ELF-1 (cell line): ENCODE measurements around the gene HSDL2.
"Not testable (repeated sequence)": the region's sequence is repeated elsewhere in the genome, so short reads cannot be mapped to it uniquely, and the experiment has no call there.

Experiments
- DNase-seq: peaks from one replicate; pipeline ENCODE4 v3.0.0-alpha.2; 2016; ENCODE audit warnings: low read depth, low spot score

The HSDL2 gene

DNA sequence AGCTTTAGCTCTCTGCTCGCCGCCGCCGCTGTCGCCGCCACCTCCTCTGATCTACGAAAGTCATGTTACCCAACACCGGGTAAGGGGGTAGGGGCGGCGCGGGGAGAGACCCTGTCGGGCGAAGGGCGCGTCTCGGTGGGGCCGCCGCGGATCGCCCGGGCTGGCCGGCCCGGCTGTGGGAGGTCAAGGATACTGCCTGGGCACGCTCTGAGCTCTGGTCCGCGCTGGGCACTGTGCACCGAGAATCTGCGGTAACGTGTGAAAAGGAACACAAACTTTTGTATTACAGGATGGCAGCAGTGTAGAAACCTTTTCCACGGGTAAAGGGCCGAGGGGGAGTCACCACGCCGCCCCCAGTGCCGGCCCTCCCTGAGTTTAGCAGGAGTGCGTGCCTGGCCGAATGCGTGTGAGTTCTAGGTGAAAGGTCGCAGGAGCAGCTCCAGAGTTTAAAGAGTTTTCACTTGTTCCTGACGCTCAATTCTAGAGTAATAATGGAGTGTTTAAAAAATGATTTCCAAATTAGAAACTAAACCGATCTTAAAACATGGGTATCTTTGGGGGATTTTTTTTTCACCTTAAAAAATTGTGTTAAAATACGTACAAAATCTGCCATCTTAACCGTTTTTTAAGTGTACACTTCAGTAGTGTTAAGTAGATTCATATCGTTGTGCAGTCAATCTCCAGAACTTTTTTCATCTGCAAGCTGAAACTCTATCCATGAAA lies at the start of gene HSDL2:
Gene HSDL2 (plus strand): TSS at position 7 of the 723 bp plus-strand sequence. CDS start 56 bp downstream, at position 63.
- no peak for DNase-seq

DNA sequence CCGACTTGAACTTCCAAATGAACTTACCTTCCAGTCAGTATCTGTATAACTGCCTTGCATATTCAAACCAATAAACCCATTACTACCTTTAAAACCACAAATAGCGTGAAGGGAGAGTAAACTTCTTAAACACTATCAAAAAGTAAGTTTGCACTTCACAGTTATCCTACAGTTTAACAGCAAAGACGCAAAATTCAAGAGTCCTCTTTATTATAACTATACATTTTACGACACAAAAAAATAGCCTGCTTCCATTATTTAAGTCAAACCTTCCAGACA lies 48.3 kb upstream of the HSDL2 start:
- no peak for DNase-seq

DNA sequence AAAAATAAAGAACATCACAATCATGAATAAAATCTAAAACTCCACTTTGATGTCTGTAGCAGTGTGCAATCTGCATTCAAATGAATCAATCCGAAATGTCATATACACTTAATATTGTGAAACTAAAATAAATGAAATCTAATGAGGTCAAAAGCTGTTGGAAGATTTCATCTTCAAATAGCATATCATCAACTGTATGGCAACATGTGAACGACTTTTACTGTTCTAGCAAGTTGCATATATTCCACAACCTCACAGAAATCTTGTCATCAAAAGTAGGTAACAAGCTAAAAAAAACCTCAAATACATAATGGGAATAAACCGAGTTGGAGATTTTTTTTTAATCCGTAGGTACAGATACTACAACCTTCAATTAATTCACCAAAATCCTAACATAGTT lies 47.7 kb upstream of the HSDL2 start:
- DNase-seq, result no peak

DNA sequence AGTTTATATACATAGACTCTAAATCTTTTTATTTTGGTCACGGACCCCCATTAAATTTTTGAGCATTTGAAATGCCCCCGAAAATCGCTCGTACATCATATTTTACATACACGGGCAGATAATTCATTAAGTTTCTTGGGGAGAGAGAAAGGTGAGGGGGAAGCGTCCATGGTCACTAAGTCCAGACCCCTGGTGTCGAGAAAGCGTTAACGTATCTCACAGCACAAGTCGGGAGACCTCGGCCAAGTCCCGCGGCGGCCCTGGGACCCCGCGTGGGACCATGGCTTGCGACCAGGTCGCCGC lies 47.3 kb upstream of the HSDL2 start:
- no peak for DNase-seq

DNA sequence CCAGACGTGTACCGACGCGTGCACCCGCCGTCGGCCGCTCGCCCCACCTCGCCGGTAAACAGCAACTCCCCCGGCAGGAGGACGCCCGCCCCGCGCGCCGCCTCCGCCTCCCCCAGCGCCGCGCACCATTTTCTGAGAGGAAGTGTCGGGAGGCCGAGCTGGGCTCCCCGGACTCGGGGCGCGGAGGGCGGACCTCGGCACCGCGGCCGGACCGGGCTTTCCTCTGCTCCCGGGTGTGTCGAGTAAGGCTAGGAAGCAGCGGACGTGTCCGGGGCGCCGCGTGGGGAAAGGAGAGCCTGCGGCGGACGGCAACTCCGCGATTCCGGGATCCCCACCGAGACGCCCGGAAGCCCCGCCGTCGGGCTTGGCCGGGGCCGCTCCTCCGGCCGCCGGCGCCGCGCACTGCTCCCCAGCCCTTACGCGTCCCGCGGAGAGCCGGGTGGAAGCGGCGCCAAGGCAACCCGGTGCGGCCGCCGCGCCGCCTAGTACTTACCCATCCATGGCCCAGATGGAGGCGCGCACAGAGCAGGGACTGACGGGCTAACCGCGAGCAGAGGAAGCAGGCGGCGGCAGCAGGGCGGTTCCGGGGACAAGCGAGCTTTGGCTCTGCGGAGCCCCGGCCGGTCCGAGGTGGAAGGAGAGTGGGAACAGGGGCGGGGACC lies 46.8 kb upstream of the HSDL2 start, which contains the start of gene PTBP3:
Gene PTBP3 (minus strand): TSS at position 643 of the 662 bp plus-strand sequence. CDS start 35,754 bp downstream, outside the sequence.
- DNase-seq, result peak; percentile 81

DNA sequence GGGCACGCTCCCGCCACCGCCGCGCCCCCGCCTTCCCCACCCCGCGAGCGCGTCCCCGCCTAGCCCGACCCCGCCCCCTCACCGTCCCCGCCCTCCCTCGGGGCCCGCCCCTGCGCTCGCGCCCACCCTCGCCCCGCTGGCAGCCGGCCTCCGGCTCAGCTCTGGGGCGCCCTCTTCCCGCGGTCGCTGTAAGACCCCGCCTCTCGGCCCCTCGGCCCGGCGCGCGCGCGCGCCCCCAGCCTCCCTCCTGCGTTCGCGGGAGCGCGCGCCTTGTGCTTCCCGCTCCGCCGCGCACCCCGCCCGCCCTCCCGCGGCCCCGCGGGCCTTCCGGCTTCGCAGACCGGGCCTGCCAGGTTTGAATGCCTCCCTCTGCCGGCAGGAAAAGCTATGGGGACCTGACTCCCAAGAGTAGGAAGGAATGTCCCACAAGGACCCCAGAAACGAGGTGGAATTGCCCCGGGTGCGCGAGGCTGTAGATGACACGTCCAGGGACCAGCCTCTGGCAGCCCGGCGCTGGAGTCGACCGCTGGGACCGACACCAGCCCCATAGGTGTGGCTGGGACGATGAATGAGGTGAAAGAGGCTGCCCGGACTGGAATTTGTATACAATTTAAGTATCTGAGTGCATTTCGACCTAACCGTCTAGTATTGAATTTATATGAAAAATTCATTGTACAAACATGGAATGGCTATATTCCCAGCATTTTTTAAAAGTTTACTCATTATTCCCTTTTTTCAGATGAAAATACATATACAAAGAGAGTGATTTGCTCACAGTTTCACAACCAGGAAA lies 46.1 kb upstream of the HSDL2 start:
- DNase-seq, result peak; percentile 95

DNA sequence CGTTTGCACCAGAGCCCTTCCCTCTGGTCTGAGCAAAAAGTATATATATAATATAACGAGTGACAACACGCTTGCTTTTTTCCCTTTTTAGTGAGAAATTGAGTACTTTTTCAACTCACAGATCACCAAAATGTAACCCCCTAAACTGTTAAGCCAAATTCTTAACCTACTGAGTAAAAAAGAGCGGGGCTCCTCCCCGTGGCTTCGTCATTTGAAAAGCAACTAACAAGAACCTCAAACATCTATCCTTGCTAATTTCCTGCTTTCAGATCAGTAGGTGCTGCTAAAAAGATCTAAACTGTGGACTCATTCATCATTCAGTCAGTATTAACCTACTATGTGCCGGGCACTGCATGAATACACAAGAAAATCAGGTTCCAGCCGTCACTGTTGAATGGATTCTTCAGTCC lies 45.5 kb upstream of the HSDL2 start:
- no peak for DNase-seq

DNA sequence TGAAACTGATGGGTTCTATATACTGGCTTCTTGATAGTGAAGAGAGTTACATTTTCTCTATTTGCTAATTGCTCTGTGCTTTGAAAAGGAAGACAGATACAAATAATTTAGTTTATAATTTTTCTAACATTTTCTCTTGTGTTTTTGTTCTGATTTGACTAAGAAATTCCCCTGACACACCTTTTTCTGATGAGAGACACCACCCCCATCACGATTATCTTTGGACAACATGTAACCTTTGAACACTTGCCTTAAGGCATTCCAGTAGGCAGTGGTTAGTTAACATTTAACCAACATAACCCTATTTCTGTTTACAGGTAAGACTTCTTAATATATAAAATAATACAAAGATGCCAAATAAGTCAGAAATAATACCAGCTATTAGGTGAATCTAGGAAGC lies 42.4 kb upstream of the HSDL2 start:
- no peak for DNase-seq

DNA sequence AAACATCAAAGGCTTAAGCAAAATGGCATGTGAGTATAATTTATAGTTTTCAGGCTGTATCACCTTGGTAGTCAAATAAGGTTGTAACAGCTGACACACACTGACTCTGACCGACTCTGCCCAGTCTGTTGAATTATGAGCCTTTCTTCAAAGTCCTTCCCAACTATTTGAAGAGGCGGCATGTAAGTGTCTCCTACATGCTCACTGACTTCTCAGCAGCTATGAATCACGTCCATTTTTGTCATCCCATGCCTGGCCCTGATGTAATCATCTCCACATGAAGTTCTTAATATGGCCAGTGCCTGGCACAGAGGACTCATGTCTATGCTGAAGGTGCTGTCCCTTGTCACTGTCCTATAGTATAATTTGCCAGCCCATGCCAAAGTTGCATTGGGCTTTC lies 41.3 kb upstream of the HSDL2 start:
- DNase-seq, result no peak

DNA sequence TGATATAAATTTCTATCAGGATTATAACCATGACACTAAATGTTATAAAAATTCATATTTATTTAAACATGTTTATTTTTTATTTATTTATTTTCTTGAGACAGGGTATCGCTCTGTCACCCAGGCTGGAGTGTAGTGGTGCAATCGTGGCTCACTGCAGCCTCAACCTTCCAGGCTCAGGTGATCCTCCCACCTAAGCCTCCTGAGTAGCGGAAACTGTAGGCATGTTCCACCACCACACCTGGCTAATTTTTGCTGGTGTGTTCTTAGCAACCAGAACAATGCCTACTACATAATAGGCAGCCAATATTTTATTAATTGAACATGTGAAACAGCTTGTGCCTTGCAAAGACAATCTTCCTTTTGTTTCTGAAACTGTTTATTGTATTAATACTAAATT lies 40.0 kb upstream of the HSDL2 start:
- DNase-seq, result no peak

DNA sequence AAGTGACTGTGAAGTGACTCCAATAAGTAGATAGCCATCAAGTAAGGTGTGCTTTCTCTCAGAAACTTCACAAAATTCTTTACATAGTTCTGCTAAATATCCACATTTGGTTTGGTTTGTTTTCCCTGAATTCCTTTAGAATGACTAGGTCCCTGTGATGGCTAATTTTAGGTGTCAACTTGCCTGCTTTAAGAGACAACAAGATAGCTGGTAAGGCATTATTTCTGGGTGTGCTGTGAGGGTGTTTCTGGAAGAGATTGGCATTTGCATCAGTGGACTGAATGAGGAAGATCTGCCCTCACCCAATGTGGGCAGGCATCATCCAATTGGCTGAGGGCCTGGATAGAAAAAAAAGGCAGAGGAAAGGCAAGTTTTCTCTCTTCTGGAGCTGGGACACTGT lies 38.2 kb upstream of the HSDL2 start:
- DNase-seq, result peak; percentile 53

DNA sequence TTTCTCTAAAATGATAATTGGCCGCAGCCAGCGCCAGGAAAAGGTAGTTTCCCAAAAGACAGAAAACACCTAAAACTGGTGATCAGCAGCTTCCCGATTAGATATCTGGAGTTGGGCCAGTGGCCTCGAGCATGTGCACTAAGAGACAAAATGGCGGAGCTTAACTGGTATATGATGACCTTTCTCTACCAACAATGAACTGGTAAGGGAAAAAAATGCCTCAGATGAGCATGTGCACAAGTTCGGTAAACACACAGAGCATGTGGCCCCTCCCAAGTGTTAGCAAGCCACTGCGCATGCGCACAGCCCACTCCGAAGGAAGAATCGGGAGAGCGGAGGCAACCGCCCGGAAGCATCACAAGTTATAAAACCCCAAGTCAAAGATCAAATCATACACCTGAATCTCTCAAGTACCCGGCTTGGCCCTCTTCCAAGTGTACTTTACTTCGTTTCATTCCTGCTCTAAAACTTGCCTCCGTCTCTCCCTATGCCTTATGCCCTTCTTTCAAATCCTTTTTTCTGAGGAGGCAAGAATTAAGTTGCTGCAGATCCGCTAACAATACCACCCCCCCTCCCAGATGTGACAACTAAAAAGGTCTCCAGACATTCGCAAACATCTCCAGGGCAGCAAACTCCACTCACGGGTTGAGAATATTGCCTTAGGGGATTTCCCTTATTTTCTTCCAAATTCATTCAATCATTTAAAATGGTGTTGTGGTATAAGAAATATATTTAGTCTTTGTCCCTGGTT lies 31.5 kb upstream of the HSDL2 start:
- peak; percentile 89 for DNase-seq

DNA sequence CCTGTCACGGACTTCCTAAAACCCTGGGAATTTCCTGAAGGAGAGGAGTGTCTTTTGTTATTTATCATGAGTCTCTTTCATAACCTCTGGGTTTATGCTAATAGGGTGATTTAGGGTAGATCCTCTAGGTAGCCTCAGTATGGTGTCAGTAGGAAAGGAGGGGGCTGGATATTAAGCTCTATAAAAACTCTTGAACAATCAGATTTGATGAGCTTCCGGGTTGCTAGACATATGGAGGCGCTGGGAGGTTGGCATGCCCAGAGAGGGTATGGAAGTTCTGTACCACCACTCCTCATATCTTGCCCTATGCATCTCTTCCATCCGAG lies 30.9 kb upstream of the HSDL2 start:
- no peak for DNase-seq

DNA sequence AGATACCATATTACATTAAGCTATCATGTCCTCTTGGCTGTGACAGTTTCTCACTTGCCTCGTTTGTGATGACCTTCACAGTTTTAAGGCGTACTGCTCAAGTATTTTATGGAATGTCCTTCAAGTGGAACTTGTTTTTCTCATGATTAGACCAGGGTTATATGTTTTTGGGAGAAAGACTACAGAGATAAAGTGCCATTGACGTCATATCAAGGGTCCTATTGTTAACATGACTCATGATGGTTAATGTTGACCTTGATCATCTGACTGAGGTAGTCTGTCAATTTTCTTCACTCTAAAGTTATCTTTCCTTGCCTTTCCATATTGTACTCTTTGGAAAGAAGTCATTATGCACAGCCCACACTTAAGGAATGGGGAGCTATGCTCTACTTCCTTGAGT lies 28.7 kb upstream of the HSDL2 start:
- DNase-seq, result no peak

DNA sequence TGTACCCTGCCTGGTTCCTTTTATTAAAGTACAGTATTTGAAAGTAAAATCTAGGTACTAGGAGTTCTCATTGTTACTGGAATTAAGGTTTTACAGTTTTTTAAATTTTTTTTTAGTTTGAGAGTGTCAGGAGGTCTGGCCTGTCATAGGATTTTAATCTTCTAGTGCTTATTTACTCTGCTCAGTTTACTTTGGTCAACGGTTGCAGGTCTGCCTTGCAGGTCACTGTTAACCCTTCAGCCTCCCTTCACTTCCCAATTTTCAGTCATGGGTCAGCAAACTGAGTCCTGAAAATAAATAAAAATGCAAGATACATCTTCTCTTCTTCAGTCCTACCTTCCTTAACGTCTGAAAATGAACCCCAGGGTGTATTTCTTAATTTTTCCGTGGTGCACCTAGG lies 27.7 kb upstream of the HSDL2 start:
- DNase-seq, result no peak

DNA sequence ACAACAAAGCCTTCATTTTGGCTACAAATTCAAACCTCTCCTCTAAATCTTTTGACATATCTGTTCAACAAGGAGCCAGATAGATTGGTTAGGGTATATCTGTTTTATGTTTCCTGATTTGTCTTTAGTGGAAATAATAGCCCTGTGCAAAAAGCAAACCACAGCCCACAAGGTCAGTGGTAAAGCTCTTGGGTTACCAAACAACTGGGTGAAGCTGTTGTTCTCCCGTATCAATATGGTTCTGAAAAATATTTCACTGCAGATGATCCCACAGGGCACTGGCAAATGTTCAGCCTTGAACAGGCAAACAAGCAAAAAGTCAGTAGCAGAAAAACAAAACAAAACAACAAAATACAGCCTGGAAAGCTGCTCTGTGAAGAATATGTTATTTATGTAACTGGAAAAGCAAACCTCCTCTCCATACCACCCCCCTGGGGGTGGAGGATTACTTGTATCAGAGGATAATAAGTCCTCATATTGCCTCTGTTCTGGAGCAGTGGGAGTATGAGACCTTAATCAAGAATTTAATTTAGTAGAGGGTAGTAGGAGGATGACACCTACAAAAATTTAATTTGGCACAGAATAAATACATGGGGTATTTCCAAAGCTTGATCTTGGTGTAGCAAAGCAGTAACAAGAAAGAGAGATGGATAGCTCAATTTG lies 25.7 kb upstream of the HSDL2 start:
- no peak for DNase-seq

DNA sequence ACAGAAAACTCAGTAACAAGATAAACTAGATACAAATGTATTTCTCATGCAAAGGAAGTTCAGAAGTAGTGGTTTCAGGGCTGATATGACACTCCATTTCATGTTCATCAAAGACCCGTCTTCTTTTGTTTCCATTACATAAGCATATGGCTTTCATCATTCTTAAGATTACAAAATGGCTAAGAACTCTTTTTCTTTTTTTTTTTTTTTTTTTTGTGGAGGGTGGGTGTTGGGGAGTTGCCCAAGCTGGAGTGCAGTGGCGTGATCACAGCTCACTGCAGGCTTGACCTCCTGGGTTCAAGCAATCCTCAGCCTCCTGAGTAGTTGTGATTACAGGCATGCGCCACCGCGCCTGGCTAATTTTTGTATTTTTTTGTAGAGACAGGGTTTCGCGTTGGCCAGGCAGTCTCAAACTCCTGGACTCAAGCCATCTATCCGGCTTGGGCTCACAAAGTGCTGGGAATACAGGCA lies 24.4 kb upstream of the HSDL2 start:
- no peak for DNase-seq

DNA sequence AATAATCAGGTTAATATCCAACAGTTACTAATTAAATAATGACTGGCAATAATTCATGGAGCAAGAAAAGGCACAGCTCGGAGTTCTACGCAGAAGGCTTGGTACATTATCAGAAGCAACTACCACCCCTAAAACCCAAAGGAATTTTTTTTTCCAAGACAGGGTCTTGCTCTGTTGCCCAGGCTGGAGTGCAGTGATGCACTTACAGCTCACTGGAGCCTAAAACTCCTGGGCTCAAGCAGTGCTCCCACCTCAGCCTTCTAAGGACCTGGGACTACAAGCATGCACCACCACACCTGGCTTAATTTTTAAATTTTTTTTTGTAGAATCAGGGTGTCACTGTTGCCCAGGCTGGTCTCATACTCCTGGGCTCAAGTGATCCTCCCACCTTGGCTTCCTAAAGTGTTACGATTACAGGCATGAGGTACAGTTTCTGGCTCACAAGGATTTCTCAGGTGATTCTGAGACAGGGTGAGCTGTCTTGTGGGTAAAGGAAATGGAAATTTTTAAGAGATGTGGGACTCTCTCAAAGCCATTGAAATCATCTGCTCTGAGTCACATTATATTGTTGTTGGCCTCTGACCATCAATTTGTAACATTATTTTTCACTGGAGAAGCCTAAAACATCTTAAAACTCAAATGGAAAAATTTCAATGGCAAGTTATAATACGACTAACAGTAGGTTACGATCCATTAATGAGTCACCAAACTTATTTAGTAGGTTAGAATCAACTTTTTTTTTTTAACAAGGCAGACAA lies 19.7 kb upstream of the HSDL2 start:
- DNase-seq, result no peak

DNA sequence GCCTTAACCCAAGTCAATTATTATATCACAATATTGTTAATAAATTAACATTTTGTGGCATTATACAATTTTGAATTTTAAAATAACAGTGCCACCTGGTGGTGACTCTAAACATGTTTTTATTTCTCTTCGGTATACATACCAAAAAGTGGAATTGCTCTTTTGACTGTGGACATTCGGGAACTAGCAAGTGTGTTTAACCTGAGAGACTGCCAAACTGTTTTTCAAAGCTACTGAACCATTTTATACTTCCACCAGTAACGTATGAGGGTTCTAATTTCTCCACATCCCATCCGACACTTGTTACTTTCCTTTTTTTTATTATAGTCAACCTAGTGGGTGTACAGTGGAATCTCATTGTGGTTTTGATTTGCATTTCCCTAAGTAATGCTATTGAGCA lies 18.3 kb upstream of the HSDL2 start:
- DNase-seq, result no peak

DNA sequence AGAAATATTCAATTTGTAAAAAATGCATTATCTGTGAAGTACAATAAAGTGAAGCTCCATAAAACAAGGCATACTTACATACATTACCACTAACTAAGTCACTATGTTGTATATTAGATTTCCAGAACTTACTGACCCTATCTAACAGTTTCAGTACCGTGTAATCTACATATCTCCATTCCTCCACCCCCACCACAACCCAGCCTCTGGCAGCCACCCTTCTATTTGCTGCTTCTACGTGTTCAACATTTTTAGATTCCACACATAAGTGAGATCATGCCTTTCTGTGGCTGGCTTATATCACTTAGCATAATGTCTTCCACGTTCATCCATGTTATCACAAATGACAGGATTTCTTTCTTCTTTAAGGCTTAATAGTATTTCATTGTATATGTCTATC lies 15.1 kb upstream of the HSDL2 start:
- DNase-seq, result no peak

DNA sequence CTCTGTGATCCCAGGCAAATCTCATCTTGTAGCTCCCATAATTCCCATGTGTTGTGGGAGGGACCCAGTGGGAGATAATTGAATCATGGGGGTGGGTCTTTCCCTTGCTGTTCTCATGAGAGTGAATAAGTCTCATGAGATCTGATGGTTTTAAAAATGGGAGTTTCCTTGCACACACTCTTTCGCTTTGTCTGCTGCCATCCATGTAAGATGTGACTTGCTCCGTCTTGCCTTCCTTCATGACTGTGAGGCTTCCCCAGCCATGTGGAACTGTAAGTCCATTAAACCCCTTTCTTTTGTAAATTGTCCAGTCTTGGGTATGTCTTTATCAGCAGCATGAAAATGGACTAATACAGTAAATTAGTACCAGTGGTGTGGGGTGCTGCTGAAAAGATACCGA lies 14.7 kb upstream of the HSDL2 start:
- not testable (repeated sequence) for DNase-seq
